ENCODE measurements around the gene SLC38A6. TPM values are rescaled to one million over a fixed set of nuclear protein-coding genes. Genes with fewer than 3 reads are reported as not detected.
A peak's percentile ranks its signal among the peaks of the same experiment; 100 is the strongest.

SLC38A6 gene
- total and polyA plus RNA-seq, 11 donors, result 1.6 to 19.6 (median 3.5) TPM

- H3K4me3 ChIP-seq, result no peak overlapping the region
- DNase-seq, result no peak
- no peak for TF ChIP-seq POLR2A (IDR thresholded peaks at IDR 0.05)
- TF ChIP-seq CTCF (IDR thresholded peaks at IDR 0.05), result no peak
- intact Hi-C loops (cut with DNase I), result no loop called here
- H3K27ac ChIP-seq, result peak overlapping the region in 1 of 12 donors; percentile 0
- H3K36me3 ChIP-seq, result peaks cover 0 to 4% (median 0%) of the 10 kb centered on the region in 9 donors
- H3K9me3 ChIP-seq, result no peaks in the 10 kb centered on the region
- peaks cover 0 to 2% (median 0%) of the 10 kb centered on the region in 12 donors for H3K4me1 ChIP-seq
- no peaks in the 10 kb centered on the region for H3K27me3 ChIP-seq
- WGBS, 4 donors, result 78 to 89% (median 84%) methylated on average over 2 of the region's 2 CpGs
- peak in 1 of 4 donors; percentile 49 for ATAC-seq
These were observed 95.5 kb downstream of the SLC38A6 start for GRCh38 chr14:61076556-61076955.

GRCh38 chr14:61077437-61077836 is 96.4 kb downstream of the SLC38A6 start:
- H3K9me3 ChIP-seq, result no peaks in the 10 kb centered on the region
- no peak for TF ChIP-seq CTCF (IDR thresholded peaks at IDR 0.05)
- TF ChIP-seq POLR2A (IDR thresholded peaks at IDR 0.05), result no peak
- H3K4me3 ChIP-seq, result no peak overlapping the region
- intact Hi-C loops (cut with DNase I), result no loop called here
- no peak overlapping the region for H3K27ac ChIP-seq
- H3K36me3 ChIP-seq, result peaks cover 0 to 4% (median 0%) of the 10 kb centered on the region in 9 donors
- no peak for ATAC-seq
- peaks cover 0 to 2% (median 0%) of the 10 kb centered on the region in 12 donors for H3K4me1 ChIP-seq
- no peaks in the 10 kb centered on the region for H3K27me3 ChIP-seq
- no peak for DNase-seq

GRCh38 chr14:61077951-61078720 is 97.1 kb downstream of the SLC38A6 start:
- no peak for ATAC-seq
- Histone ChIP-seq H3K4me3 (no peak overlapping the region), H3K27ac (no peak overlapping the region), H3K9me3 (no peaks in the 10 kb centered on the region), H3K36me3 (peaks cover 0 to 4% (median 0%) of the 10 kb centered on the region in 9 donors), H3K27me3 (no peaks in the 10 kb centered on the region), H3K4me1 (peaks cover 0 to 2% (median 0%) of the 10 kb centered on the region in 12 donors)
- no peak for DNase-seq
- WGBS, 4 donors, result 90 to 93% (median 91%) methylated on average over 4 of the region's 4 CpGs
- intact Hi-C loops (cut with DNase I), result no loop called here
- TF ChIP-seq CTCF (IDR thresholded peaks at IDR 0.05) (no peak), POLR2A (IDR thresholded peaks at IDR 0.05) (no peak)

- H3K9me3 ChIP-seq, result peaks cover 0 to 6% (median 0%) of the 10 kb centered on the region in 12 donors
- peaks cover 0 to 19% (median 0%) of the 10 kb centered on the region in 9 donors for H3K36me3 ChIP-seq
- DNase-seq (peak in 3 of 5 donors; percentile 22 to 32 (median 23)), ATAC-seq (peak in 2 of 4 donors; percentile 20 to 79)
- H3K4me1 ChIP-seq, result peaks cover 0 to 2% (median 0%) of the 10 kb centered on the region in 12 donors
- no peak for TF ChIP-seq POLR2A (IDR thresholded peaks at IDR 0.05)
- TF ChIP-seq CTCF (IDR thresholded peaks at IDR 0.05), result no peak
- 62 to 84% (median 74%) methylated on average over 7 to 11 of the region's 11 CpGs for WGBS, 4 donors
- intact Hi-C loops (cut with DNase I), result no loop called here
- H3K27me3 ChIP-seq, result no peaks in the 10 kb centered on the region
- no peak overlapping the region for H3K4me3 ChIP-seq
- H3K27ac ChIP-seq, result no peak overlapping the region
These were observed 99.6 kb downstream of the SLC38A6 start for GRCh38 chr14:61080591-61081010.

Measured in heart left ventricle (tissue), 16 donors.